Stimulated activated CD4-positive, alpha-beta T cell treated with anti-CD3 and anti-CD28 coated beads, Interleukin-1b, Interleukin-23, amount 100 ng/mL, for 48 hours (primary cell): ENCODE results near the gene SLC2A4RG.
A peak's percentile ranks its signal among the peaks of the same experiment; 100 is the strongest.
"Not testable (repeated sequence)": the region's sequence is repeated elsewhere in the genome, so short reads cannot be mapped to it uniquely, and the experiment has no call there.

Experiments used
- DNase-seq: peaks from one replicate; pipeline ENCODE4 v3.0.0-alpha.2; 2020

Gene SLC2A4RG

DNA sequence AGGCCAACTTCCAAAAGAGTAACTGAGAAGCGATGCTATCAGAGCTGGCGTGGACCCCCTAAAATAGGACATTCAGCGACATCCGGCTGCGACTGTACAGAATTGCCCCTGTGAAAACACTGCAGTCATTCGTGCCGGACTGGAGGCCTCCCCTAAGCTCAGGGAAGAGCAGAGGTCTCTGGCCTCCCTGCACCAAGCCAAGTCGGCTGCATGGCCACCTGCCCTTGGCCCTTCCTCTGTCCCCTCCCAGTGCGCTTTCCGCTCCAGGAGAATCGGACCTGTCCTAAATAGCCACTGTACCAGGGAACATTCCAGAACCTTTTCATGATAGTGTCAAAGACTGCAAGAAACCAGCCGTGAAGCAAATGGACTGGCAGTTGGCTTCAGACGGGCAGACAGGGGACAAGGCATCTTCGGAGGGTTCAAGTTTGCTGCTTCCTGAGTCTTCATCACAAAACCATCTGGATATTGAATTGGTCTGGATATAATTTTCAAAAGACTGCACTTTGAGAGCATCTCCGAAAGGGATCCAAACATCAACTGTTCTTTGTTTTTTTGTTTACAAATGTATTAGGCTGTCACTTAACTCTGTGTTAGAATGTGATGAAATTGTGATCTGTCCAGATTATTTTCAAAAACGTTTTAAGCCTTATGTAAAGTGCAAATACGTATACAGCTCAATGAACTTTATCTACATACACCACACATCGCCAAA is 16.5 kb downstream of the SLC2A4RG start:
- no peak for DNase-seq

GRCh38 chr20:63756648-63756991 is 17.0 kb downstream of the SLC2A4RG start:
- DNase-seq = no peak

DNA sequence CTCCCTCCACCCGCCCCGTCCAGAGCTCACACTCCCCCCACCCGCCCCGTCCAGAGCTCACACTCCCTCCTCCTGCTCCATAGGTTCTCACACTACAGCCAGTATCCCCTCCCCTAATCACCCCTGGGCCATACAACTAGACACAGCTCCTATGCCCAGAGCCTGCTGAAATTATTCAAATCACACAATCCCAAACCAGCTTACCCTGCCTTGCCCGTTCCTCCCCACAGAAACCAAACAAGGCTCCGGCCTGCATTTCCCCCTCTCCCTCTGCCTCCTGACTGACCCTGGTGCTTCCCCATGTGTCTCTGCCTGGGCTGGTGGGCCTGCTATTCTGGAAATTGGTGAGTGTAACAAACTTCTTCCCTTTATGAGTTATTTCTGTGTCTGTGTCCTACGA is 18.6 kb downstream of the SLC2A4RG start:
- no peak for DNase-seq

GRCh38 chr20:63759377-63759901 is 19.9 kb downstream of the SLC2A4RG start:
- no peak for DNase-seq

GRCh38 chr20:63765082-63765873 is 25.7 kb downstream of the SLC2A4RG start:
- no peak for DNase-seq

GRCh38 chr20:63765902-63766301 is 26.3 kb downstream of the SLC2A4RG start:
- DNase-seq = no peak

DNA sequence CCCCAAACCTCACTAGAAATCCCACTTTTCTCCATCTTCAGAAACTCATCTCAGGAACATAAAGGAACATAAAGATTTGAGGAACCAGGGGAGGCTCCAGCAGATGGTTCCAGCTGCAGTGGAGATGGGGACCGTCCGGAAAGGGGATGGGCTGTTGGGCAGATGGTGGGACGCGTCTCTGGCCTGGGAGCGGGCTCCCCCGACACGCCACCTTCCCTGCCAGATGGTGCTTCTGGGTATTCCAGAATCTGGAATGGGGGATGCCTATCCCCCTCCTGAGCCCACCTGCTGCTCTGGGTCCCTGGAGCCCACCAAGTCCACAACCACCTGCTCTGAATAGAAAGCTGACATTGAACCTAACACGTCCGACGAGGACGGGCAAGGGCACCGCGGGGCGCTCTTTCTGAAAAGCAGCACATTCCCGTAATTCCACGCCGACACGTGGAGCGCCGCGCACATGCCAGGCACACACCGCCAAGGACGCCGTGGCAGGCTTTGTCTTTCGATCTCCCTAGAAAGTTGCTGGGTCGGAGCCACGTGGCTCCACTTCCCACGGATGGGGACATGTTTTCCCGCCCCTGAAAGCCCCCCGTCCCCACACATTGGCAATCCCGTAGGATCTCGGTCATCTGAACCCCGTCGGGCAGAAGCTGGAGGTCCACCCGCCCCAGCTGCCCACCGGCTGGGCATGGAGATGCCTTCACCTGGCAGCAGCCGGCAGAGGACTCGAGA is 27.3 kb downstream of the SLC2A4RG start:
- DNase-seq = no peak

GRCh38 chr20:63767456-63767855 is 27.9 kb downstream of the SLC2A4RG start:
- no peak for DNase-seq

- no peak for DNase-seq
These were observed 28.3 kb downstream of the SLC2A4RG start for GRCh38 chr20:63767886-63768285.

- DNase-seq = no peak
These were observed 29.3 kb downstream of the SLC2A4RG start for GRCh38 chr20:63768591-63769515.

- no peak for DNase-seq
These were observed 30.4 kb downstream of the SLC2A4RG start for GRCh38 chr20:63769891-63770474.

DNA sequence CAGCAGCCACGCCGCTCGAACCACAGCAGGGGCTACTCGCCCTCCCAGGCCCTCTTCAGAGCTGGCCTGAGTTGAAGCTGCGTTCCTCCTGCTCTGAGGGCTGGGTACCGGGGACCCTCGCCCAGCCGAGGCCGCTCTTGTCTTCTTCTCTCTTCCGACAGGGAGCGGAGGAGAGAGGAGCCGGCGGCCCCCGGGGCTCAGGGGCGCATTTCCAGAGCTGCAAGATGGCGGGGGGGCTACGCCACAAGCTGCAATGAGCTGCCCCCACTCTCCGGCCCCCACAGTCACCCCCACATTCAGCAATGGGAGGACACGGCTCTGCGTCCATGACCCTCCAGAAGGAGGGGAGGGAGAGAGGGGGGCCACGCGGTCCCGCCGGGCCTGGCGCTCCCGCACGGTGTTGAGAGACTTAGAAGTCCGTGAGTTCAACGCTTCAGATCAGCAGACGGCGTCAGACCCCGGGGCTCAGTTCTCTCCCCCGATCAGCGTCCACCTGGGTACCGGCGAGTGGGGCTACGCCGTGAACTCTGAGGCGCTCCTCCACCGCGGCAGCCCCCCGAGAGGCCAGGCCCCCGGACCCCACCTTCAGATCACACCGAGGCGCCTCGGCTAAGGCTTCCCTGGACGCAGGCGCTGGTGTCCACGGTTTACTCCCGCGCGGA is 31.6 kb downstream of the SLC2A4RG start:
- DNase-seq = no peak

DNA sequence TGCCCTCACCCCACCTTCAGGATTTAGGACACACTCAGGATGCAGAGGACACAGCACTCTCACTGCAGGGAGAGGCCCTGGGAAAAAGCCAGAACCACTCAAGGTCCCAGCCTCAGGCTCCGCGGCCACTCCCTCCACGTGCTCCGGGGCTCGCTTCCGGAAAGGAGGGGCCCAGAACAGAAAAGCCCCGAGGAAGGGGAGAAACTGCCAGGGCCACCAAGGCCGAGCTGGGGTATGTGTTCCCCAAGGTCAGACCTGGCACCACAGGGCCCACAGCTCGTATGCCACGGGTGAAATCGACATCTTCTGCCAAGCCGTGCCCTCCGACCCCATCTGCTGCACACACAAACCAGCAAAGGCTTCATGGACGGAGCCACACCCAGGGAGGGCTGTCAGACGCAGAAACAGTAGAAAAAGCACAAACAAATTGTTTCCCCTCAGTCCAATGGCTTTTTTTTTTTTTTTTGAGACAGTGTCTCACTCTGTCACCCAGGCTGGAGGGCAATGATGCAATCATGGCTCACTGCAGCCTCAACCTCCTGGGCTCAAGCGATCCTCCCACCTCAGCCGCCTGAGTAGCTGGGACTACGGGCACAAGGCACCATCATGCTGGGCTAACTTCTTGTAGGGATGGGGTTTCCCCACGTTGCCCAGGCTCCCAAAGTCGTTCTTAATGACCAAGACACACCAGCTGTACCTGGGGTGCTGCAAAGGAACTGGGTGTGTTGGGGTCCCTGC is 33.4 kb downstream of the SLC2A4RG start:
- no peak for DNase-seq

DNA sequence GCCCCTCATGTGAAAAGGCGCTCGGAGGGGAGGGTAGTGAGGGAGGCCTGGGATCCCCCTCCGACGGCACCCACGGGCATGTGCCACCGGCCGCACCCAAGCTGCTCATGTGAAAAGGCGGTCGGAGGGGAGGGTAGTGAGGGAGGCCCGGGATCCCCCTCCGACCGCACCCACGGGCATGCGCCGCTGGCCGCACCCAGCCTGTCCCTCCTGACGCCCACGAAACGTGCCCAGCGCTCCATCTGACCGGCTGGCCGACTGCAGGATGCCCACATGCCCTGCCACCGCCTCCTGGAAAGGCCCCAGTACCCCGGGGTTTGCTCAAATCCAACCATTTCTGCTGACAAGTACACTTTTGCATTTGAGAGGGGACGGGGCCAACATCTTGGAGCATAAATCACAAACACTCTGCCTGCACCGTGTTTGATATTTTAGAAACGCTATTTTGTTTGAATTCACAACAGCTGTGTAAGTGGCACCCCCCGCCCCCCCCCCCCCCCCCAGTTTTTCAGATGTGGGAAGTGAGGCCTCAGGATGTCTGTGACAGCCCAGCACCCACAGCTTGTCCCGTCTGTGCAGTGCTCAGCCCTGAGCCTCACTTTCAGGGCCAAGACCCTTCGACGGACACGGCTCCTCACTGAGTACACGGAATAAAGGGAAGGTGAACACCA is 34.1 kb downstream of the SLC2A4RG start:
- no peak for DNase-seq

GRCh38 chr20:63774306-63774705 is 34.7 kb downstream of the SLC2A4RG start:
- DNase-seq = no peak

DNA sequence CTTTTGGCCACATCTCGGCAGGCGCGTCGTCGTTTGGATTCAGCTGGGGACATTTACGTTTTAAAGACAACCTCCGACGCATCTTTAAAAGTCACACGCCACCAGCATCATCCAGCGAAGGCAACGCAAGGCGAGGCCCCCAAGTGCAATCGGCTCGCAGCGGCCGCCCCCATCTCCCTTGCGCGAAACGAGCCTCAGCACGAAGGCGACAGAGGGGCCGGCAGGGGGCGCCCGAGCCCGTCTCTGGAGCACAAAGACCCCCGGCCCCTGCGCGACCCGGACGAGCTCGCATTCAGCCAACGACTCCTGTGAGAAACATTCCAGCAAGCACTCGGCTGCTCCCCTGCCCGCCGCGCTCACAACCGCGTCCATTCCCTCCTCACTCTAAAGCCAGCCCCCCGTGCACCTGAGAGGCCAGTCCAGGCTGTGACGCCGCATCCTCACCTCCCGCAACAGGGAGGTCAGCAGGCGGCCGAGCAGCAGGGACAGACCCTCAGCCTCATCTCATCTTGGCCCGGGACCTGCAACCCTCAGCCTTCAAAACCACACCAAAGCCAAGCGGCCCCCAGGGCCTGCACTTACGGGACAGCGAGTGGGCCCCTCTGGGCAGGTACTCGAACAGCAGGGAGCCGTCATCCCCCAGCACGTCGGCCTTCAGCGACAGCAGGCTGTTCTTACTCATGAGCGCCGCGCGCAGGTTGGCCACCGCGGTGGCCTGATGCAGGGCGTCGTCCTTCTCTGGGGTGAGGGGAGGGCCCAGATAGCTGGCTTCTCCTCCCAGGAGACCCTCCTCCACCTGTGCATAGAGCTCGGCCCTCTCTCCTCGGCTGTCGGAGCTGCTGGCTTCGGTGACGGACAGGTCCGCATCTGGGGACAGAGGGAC is 35.8 kb downstream of the SLC2A4RG start:
- peak; percentile 30 for DNase-seq

- DNase-seq = not testable (repeated sequence)
These were observed 37.3 kb downstream of the SLC2A4RG start for GRCh38 chr20:63776875-63777274.

DNA sequence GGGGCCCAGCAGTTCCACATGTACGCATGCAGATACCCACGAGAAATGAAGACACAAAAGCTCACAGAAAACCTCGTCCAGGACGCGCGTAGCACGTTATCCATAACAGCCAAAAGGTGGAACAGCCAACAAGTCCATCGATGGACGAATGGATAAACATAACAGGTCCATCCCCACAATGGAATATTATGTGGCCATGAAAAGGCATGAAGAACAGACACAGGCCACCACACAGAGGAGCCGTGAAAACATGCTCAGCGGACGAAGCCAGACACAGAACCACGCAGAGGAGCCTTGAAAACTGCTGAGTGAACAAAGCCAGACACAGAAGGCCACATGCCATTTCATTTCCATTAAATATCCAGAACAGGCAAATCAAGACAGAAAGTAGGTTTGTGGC is 38.0 kb downstream of the SLC2A4RG start:
- DNase-seq = no peak
